GM19023 (cell line): Measurements from ENCODE around the gene SERINC3.

Source experiments
- ATAC-seq: cut with Tn5 transposase; IDR thresholded peaks from one replicate; pipeline ENCODE4 v1.9.1; 2021; ENCODE audit warnings: mild to moderate bottlenecking, moderate library complexity; ENCODE audit not compliant: unreplicated experiment

SERINC3 gene

GRCh38 chr20:44467289-44467883 is 54.5 kb downstream of the SERINC3 start:
- ATAC-seq: no peak

GRCh38 chr20:44465001-44465560 is 56.8 kb downstream of the SERINC3 start:
- ATAC-seq: no peak

GRCh38 chr20:44464514-44464913 is 57.4 kb downstream of the SERINC3 start:
- no peak for ATAC-seq

- ATAC-seq: no peak
Measured at GRCh38 chr20:44463466-44463865, 58.4 kb downstream of the SERINC3 start.

- ATAC-seq: no peak
Measured at GRCh38 chr20:44461803-44462174, 60.1 kb downstream of the SERINC3 start.

GRCh38 chr20:44461142-44461802 is 60.6 kb downstream of the SERINC3 start:
- ATAC-seq: no peak

GRCh38 chr20:44460795-44461141 is 61.1 kb downstream of the SERINC3 start:
- ATAC-seq: no peak

- ATAC-seq: no peak
Measured at GRCh38 chr20:44459271-44459670, 62.6 kb downstream of the SERINC3 start.

GRCh38 chr20:44457016-44457415 is 64.9 kb downstream of the SERINC3 start:
- no peak for ATAC-seq

GRCh38 chr20:44456611-44457010 is 65.3 kb downstream of the SERINC3 start:
- ATAC-seq: no peak

- no peak for ATAC-seq
Measured at GRCh38 chr20:44455126-44455525, 66.7 kb downstream of the SERINC3 start.

GRCh38 chr20:44454306-44454963 is 67.4 kb downstream of the SERINC3 start:
- no peak for ATAC-seq

GRCh38 chr20:44450903-44451450 is 70.9 kb downstream of the SERINC3 start:
- ATAC-seq: no peak

GRCh38 chr20:44450281-44450889 is 71.5 kb downstream of the SERINC3 start:
- no peak for ATAC-seq

- ATAC-seq: no peak
Measured at GRCh38 chr20:44449864-44450263, 72.0 kb downstream of the SERINC3 start.

GRCh38 chr20:44448753-44449546 is 72.9 kb downstream of the SERINC3 start:
- ATAC-seq: no peak

- ATAC-seq: no peak
Measured at GRCh38 chr20:44447827-44448419, 73.9 kb downstream of the SERINC3 start.
